ENCODE data around the gene CFAP210. TPM values are rescaled to one million over a fixed set of nuclear protein-coding genes. Genes with fewer than 3 reads are reported as not detected.

Gene CFAP210
- polyA plus RNA-seq, 1 donor = 0.33 TPM

DNA sequence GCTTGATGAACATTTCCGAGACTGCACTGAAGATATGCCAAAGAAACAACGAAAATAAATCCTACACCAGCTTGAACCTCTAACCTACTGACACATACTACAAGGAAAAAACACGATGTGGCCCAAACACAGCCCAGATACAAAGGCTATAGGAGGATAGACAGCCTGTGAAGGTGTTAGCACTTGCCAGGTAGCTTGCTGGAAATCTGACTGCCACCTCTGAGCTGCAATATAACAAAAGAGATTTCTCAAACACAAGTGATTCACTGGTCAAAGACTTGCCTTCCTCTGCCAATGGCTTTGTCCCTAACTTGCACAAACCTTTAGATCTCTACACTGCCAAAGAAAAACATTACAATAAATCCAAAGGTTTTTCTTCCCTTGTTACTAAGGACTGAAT, 21.1 kb downstream of the CFAP210 start:
- DNase-seq (ENCODE audit: low read depth) = no peak

DNA sequence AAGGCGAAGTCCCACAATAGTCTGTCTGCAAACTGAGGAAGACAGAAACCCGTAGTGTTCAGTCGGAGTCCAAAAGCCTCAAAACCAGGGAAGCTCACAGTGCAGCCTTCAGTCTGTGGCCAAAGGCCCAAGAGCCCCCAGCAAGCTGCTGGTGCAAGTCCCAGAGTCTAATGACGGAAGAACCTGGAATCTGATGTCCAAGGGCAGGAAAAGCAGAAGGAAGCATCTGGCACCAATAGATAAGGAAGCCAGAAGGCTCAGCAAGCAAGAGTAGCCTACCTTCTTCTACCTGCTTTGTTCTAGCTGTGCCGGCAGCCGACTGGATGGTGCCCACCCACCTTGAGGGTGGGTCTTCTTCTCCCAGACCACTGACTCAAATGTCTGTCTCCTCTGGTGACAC, 21.8 kb downstream of the CFAP210 start:
- no peak for DNase-seq (ENCODE audit: low read depth)

DNA sequence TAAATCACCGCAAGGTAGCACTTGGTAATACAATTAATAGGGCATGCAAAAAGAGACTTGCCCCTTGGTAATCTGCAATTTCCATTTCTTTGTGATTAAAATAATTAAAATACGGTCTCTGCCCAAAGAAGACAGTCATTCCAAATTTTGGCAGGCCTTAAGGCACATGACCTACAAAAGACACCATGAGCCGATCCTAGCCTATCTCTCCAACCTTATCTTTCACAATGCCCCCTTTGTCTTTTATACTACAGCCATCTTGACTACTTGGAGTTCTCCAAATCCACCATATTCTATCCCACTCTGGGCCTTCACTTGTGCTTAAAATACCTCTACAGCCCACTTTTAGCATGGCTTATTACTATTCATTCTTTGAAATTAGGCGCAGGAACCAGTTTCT, 23.3 kb downstream of the CFAP210 start:
- DNase-seq (ENCODE audit: low read depth) = no peak

DNA sequence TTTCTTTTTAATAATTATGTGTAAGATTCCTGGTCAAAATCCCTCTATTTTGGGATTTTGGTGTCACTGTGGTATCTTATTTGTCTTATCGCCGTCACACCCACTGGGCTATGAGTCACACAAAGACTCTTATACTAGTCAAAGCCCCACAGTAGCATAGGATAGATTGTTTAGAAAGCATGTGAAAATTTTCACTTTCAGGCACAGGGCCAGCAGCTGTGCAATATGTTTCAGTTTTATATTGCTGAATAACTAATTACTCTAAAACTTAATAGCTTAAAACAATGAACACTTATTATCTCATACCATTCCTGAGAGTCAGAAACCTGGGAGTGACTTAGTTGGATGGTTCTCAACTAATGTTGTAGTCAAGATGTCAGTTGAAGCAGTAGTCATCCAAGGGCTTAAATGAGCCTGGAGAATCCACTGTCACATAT, 24.0 kb downstream of the CFAP210 start:
- no peak for DNase-seq (ENCODE audit: low read depth)

DNA sequence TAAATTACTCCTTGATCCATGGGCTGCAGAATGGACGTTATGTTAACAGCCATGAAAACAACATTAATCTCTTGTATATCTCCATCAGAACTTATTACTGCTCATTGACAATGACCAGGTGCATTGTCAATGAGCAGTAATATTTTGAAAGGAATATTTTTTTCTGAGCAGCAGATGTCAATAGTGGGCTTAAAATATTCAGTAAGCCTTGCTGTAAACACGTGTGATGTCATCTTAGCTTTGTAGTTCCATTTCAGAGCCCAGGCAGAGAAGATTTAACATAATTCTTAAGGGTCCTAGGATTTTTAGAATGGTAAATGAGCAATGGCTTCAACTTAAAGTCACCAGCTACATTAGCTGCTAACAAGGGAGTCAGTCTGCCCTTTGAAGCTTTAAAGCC, 26.6 kb downstream of the CFAP210 start:
- DNase-seq (ENCODE audit: low read depth) = no peak

DNA sequence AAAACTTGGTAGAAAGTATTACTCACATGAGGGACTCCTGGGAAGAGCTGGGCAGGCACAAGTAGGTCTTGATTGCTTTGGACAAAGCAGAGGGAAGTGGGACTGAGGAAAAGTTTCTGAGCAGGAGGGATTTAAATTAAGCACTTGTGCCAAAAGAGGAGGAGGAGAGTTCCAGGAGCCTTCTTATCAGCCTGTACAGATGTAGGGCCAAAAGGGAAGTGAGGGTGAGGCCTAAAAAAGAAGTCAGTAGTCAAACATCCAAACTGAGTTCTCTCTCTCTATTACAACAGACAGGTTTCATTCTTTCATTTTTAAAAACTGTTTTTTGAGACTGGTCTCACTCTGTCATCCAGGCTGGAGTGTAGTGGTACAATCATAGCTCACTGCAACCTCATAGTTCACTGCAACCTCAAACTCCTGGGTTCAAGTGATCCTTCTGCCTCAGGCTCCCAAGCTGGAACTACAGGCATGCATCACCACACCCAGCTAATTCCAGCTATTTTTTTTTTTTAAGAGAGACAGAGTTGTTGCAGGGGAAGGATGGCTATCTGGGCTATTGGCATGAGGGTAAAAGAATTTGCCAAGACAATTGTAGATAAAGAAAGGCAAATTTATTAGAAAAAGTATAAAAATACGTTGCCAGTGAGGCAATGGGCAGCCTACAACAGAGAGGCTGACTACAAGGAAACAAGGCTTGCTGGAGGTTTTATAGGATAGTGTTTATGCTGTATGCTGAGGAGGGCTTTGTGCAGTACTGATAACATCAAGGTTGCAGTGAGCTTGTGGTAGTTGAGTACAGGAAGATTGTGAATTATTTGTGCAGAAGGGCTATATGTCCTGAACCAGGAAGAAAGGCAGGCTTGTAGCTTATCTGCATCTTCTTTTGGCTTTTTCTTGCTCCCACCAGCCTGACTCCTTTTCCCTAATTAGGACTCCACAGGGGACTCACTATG, 29.0 kb downstream of the CFAP210 start:
- no peak for DNase-seq (ENCODE audit: low read depth)

DNA sequence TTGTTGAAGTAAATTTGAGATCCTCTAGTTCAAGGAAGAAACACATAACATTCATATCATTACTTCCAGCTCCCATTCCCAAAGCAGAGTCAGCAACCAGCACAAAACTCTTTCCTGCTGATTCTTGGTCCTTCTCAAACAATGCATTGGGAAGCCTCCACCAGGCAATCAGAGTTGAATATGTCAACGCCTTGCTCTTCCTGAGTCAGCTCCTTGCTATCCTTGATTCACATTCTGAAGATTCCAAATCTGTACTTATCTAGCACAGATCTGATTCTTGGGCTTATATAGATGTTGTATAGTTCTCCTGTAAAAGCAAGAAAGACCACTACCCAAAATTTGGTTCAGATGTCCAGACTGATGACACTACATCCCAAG, 29.6 kb downstream of the CFAP210 start:
- DNase-seq (ENCODE audit: low read depth) = no peak

DNA sequence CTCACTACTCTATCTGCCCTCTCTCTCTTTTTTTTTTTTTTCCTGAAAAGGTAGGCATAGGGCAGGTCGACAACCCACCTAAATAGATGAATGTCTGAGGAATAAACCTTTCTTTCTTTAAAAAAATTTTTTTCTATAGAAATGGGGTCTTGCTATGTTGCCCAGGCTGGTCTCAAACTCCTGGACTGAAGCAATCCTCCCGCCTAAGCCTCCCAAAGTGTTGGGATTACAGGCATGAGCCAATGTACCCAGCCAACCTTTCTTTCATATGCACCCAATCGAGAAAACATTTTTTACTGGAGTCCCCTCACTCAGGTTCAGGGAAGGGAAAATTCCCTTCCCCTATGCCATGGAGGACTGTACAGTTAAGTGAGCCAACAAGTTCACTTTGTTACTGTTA, 31.0 kb downstream of the CFAP210 start:
- no peak for DNase-seq (ENCODE audit: low read depth)

DNA sequence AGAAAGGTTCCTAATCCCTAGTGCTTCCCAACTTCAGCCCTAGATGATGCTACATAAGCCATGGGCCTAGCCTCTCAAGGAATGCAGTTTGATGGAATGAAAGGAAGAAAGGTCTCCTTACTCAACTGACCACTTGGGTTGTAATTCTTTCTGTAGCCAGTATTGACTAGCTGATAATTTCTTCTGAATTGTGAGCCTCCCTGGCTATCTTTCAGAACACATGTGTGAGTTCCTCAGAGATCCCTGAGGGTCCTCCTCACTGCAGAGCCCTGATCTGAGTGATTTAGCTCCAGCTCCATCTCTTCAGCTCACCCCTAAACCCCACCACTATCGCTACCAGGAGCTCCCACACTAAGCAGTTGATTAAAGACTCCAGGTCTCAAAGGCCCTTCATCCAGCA, 31.5 kb downstream of the CFAP210 start:
- DNase-seq (ENCODE audit: low read depth) = no peak

DNA sequence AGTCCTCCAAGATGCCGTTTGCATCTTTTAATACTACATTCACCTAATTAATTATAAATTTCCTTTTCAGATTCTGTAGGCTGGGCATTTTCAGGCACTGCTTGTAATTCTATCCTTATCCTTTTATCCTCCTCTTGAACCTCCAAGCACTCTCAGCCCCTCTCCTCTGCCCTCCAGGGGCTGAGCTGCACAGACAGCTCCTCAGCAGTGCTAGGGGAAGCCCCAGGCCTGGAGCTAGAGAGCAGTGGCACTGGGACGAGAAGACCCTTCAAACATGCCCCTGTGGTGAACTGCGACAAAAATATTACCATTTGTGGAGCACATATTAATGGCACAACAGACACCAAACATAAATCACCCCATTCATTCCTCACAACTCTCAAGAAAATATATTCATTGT, 32.9 kb downstream of the CFAP210 start:
- no peak for DNase-seq (ENCODE audit: low read depth)

DNA sequence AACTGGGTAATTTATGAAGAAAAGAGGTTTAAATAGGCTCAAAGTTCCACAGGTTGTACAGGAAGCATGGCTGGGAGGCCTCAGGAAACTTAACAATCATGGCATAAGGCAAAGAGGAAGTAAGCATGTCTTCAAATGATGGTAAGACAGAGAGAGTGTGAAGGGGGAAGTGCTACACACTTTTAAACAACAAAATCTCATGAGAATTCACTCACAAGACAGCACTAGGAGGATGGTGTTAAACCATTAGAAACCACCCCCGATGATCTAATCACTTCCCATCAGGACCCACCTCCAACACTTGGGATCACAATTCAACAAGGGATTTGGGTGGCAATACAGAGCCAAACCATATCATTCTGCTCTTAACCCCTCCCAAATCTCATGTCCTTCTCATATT, 34.9 kb downstream of the CFAP210 start:
- no peak for DNase-seq (ENCODE audit: low read depth)

DNA sequence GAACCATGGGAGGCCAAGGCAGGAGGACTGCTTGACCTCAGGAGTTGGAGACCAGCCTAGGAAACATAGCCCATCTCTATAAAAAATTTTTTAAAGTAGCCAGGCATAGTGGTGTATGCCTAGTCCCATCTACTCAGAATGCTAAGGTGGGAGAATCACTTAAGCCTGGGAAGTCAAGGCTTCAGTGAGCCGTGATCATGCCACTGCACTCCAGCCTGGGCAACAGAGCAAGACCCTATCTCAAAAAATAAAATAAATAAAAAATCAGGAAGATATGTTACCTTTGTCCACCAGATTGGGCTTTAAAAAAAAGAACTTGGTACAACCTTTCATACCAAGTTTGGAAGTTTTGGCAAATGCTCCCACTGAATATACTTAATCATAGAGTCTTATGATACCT, 35.3 kb downstream of the CFAP210 start:
- no peak for DNase-seq (ENCODE audit: low read depth)

DNA sequence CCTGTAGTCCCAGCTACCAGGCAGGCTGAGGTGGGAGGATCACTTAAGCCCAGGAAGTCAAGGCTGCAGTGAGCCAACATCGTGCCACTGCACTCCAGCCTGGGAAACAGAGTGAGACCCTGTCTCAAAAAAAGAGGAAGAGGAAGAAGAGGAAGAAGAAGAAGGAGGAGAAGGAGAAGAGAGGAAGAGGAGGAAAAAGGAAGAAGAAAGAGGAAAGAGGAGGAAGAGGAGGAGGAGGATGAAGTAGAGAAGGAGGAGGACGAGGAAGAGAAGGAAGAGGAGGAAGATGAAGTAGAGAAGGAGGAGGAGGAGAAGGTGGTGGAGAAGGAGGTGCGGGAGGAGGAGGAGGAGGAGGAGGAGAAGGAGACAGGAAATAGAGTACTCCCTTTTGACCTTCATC, 38.0 kb downstream of the CFAP210 start:
- DNase-seq (ENCODE audit: low read depth) = no peak

DNA sequence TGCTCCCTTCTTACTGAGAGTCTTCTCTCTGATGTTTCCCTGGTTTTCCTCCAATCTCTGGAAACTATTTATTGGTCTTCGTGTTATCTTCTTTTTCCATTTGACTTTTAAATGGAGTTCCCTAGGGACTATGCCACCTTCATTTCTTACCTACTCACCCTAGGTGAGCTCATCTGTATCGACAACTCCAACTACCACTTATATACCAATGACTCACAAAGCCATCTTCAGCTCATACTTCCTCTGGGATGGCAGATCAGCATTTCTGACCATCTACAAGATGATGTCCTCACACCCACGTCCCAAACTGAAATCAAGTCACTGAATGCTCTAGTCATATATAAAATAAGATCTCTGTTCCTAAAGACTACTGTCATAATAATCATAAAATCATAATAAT, 40.6 kb downstream of the CFAP210 start:
- DNase-seq (ENCODE audit: low read depth) = no peak

DNA sequence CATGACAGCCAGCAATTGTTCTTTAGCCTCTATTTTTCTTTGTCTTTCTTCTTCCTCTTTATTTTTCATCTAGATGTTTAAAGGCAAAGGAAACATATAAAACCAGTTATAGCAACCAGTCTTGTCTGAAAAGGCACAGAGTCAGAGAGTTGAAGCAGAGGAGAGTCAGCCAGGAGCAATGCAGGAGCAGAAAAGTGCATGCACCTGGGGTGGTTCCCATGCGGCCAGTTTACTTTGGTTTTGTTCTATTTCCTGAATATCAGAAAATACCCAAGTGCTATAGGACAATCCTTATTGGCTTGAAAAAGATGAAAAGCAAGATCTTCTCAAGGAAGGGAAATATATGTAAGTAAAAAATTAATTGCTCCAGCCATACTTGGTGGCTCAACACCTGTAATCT, 44.9 kb downstream of the CFAP210 start:
- DNase-seq (ENCODE audit: low read depth) = no peak

DNA sequence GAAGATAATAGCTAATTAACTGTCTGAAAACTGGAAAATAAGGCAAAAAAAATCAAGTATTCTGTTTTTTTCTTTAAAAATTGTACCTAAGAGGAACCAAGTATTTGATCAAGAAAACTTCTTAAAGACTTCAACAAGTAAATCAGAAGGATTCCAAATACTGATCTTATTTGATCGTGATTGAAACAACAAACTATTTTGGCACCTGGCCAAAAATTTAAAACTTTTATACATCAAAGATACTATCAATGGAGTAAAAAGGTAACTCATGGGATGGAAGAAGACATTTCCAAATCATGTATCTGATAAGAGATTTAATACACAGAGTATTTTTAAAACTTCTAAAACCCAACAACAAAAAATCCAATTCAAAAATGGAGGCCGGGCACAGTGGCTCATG, 46.7 kb downstream of the CFAP210 start:
- DNase-seq (ENCODE audit: low read depth) = no peak

DNA sequence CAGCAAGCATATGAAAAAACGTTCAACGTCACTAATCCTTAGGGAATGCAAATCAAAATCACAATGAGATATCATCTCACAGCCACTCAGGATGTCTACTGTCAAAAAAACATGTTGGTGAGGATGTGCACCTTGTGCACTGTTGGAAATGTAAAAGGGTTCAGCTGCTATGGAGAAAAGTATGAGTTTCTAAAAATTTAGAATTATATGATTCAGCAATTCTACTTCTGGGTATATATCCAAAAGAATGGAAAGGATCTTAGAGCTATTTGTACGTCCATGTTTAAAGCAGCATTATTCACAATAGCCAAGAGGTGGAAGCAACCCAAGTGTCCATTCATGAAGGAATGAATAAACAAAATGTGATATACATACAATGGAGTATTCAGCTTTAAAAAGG, 50.0 kb downstream of the CFAP210 start:
- no peak for DNase-seq (ENCODE audit: low read depth)

DNA sequence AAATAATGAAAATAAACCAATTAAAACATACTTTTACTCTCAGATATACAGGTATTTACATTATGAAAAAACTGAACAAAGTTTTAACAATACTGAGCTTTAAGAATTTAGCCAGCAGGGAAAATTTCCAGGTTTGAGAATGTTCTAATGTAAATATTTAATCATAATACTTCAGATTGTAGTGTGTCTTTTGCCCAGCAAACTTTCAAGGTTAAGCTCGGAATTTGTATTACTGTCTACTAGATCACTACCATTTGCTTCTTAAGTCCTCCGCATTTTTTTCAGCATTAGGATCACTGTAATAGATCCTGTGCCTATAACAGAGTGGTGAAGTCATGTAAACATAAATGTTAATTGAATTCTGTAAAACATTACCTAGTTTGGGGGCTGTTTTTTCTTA, 52.7 kb downstream of the CFAP210 start:
- DNase-seq (ENCODE audit: low read depth) = no peak

DNA sequence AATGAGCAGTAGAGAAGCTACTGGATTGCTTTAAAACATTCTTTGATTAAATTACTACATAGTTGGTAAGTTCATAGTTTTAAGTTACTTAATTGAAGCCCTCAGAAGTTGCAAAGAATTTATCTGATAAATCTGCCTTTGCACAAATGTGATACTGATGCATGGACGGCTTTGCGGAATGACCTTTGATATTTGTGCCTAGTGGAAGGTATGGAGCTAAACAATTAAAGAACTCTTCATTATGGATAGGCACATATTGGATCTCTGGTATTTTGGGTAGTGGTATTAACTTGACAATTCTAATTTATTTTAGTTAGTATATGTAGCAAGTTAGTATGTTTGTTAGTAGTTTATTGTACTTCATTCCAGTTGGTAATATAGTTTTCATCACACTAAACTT, 54.1 kb downstream of the CFAP210 start:
- DNase-seq (ENCODE audit: low read depth) = no peak

DNA sequence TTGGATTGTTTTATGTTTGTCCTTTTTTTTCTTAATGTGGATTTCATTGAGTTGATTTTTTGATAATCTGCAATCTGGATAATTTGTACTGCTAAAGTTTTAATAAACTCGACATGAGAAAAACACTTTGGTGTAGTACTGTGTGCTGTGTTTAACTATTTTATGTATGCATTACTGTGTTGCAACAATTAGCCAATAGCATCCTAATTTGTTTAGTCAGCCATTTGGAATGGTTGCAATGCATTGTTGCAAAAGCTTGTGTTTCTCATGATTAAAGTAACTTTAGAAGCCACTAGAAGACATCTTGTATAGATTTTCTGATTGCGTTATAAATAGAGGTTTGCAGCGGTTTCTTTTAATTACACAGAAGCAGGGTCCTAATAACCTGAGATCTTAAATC, 56.6 kb downstream of the CFAP210 start:
- DNase-seq (ENCODE audit: low read depth) = no peak

DNA sequence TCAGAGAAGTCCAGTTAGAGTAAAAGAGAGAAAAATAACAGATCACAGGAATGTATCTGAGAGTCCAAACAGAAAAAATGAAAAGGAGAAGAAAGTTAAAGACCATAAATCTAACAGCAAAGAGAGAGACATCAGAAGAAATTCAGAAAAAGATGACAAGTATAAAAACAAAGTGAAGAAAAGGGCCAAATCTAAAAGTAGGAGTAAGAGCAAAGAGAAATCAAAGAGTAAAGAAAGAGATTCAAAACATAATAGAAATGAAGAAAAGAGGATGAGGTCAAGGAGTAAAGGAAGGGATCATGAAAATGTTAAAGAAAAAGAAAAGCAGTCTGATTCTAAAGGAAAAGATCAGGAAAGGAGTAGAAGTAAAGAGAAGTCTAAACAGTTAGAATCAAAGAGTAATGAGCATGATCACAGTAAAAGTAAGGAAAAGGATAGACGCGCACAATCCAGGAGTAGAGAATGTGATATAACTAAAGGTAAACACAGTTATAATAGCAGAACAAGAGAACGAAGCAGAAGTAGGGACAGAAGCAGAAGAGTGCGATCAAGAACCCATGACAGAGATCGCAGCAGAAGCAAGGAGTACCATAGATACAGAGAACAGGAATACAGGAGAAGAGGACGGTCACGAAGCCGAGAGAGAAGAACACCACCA, 57.6 kb downstream of the CFAP210 start:
- DNase-seq (ENCODE audit: low read depth) = no peak

DNA sequence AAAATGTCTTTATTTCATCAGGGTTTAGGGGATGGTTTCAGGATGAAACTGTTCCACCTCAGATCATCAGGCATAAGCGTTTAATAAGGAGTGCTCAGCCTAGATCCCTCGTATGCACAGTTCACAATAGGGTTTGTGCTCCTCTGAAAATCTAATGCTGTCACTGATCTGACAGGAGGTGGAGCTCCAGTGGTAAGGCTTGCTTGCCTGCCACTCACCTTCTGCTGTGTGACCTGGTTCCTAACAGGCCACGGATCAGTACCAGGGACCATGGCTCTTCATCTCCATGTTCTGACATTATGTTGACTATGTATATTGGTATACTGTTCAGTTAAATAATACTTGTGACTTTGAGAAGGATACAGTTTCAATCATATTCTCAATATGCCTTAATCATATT, 68.4 kb downstream of the CFAP210 start:
- DNase-seq (ENCODE audit: low read depth) = no peak

DNA sequence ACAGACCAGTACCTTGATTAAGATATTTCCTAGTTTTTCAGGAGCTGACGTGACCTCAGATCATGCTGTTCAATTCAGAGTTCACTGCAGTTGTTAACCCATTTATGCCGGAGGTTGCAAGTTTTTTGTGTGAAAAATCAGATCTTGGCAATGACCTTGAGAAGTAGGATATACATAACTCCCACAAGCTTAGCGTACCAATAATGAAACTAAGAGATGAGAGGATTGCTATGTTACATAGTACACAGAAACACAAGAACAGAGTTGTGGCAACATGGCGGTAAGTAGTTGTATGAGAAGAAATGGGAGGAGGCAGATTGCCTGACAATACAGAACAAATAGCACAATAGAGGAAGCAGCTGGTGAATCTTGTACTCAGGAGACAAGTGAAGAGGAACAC, 71.0 kb downstream of the CFAP210 start:
- DNase-seq (ENCODE audit: low read depth) = no peak

Data from forelimb muscle (tissue), 1 donor.